Stomach smooth muscle (tissue), 2 donors: ENCODE data around the gene USP17L17.
"Not testable (repeated sequence)": the region's sequence is repeated elsewhere in the genome, so short reads cannot be mapped to it uniquely, and the experiment has no call there.

Experiments
- H3K27ac ChIP-seq: one replicate; pipeline ENCODE4 v1.7.0; 2013; ENCODE audit warnings: mild to moderate bottlenecking, low read length, inconsistent platforms
- H3K27me3 ChIP-seq, 2 donors: one replicate each; pipeline ENCODE4 v1.7.0; 2013; ENCODE audit warnings: low read length in 2 of 2; ENCODE audit not compliant: insufficient read depth in 2 of 2, control insufficient read depth in 1 of 2
- H3K36me3 ChIP-seq, 2 donors: one replicate each; pipeline ENCODE4 v1.7.0; 2013; ENCODE audit warnings: low read length in 2 of 2; ENCODE audit not compliant: control insufficient read depth in 2 of 2, insufficient read depth in 2 of 2
- H3K4me1 ChIP-seq: one replicate; pipeline ENCODE4 v1.7.0; 2013; ENCODE audit warnings: low read length; ENCODE audit not compliant: control insufficient read depth, insufficient read depth
- H3K4me3 ChIP-seq, 2 donors: one replicate each; pipeline ENCODE4 v1.7.0; 2013; ENCODE audit warnings: low read length in 2 of 2
- H3K9ac ChIP-seq, 2 donors: one replicate each; pipeline ENCODE4 v1.7.0; 2013; ENCODE audit warnings: low read length in 2 of 2, mild to moderate bottlenecking in 1 of 2
- H3K9me3 ChIP-seq, 2 donors: one replicate each; pipeline ENCODE4 v1.7.0; 2013; ENCODE audit warnings: low read length in 2 of 2; ENCODE audit not compliant: control insufficient read depth in 2 of 2
- donor health status: healthy.
- donor health status: Pancreatic carcinoma.

The USP17L17 gene, protein sequence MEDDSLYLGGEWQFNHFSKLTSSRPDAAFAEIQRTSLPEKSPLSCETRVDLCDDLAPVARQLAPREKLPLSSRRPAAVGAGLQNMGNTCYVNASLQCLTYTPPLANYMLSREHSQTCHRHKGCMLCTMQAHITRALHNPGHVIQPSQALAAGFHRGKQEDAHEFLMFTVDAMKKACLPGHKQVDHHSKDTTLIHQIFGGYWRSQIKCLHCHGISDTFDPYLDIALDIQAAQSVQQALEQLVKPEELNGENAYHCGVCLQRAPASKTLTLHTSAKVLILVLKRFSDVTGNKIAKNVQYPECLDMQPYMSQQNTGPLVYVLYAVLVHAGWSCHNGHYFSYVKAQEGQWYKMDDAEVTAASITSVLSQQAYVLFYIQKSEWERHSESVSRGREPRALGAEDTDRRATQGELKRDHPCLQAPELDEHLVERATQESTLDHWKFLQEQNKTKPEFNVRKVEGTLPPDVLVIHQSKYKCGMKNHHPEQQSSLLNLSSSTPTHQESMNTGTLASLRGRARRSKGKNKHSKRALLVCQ

GRCh38 chr4:9243579-9243978, at the start of gene USP17L17:
TSS of gene USP17L17 (plus strand) at chr4:9243879. CDS start at chr4:9243879, 0 bp downstream.
- not testable (repeated sequence) for H3K4me3 ChIP-seq, H3K9me3 ChIP-seq, H3K36me3 ChIP-seq, H3K4me1 ChIP-seq, H3K27ac ChIP-seq, H3K9ac ChIP-seq, H3K27me3 ChIP-seq

DNA sequence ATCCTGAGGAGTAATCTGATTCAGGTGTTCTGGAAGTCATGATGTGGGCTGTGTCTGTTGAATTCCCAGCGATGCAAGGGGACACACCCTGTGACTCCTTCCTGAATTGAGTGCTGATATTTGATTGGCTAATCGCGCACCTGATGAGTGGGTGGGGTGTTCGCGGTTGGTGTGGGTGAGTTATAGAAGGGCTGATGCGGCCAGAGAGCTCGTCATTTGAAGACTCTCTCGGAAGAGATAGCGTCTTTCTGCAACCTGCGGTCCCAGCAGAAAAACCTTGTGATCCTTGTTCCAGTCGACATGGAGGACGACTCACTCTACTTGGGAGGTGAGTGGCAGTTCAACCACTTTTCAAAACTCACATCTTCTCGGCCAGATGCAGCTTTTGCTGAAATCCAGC, 33.3 kb upstream of the USP17L17 start, which contains the start of gene USP17L10:
USP17L10 (plus strand) TSS at position 301 of the 400 bp plus-strand sequence; CDS start at position 301, 0 bp downstream.
- H3K9ac ChIP-seq, H3K36me3 ChIP-seq, H3K27me3 ChIP-seq, H3K4me1 ChIP-seq, H3K9me3 ChIP-seq, H3K4me3 ChIP-seq, H3K27ac ChIP-seq: not testable (repeated sequence)

- H3K4me3 ChIP-seq, H3K4me1 ChIP-seq, H3K9me3 ChIP-seq, H3K36me3 ChIP-seq, H3K27me3 ChIP-seq, H3K9ac ChIP-seq, H3K27ac ChIP-seq: not testable (repeated sequence)
Measured at GRCh38 chr4:9214701-9215100, 29.0 kb upstream of the USP17L17 start.

DNA sequence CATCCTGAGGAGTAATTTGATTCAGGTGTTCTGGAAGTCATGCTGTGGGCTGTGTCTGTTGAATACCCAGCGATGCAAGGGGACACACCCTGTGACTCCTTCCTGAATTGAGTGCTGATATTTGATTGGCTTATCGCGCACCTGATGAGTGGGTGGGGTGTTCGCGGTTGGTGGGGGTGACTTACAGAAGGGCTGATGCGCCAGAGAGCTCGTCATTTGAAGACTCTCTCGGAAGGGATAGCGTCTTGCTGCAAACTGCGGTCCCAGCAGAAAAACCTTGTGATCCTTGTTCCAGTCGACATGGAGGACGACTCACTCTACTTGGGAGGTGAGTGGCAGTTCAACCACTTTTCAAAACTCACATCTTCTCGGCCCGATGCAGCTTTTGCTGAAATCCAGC, 28.6 kb upstream of the USP17L17 start, which contains the start of gene USP17L11:
USP17L11 (plus strand) TSS at position 301 of the 400 bp plus-strand sequence; CDS start at position 301, 0 bp downstream.
- not testable (repeated sequence) for H3K36me3 ChIP-seq, H3K27me3 ChIP-seq, H3K9ac ChIP-seq, H3K27ac ChIP-seq, H3K4me1 ChIP-seq, H3K4me3 ChIP-seq, H3K9me3 ChIP-seq

- H3K27me3 ChIP-seq, H3K4me3 ChIP-seq, H3K36me3 ChIP-seq, H3K9me3 ChIP-seq, H3K27ac ChIP-seq, H3K9ac ChIP-seq, H3K4me1 ChIP-seq: not testable (repeated sequence)
Measured at GRCh38 chr4:9219852-9220251, 23.8 kb upstream of the USP17L17 start, which contains the start of gene USP17L12. TSS of gene USP17L12 (plus strand) at chr4:9220152. CDS start at chr4:9220152, 0 bp downstream.

DNA sequence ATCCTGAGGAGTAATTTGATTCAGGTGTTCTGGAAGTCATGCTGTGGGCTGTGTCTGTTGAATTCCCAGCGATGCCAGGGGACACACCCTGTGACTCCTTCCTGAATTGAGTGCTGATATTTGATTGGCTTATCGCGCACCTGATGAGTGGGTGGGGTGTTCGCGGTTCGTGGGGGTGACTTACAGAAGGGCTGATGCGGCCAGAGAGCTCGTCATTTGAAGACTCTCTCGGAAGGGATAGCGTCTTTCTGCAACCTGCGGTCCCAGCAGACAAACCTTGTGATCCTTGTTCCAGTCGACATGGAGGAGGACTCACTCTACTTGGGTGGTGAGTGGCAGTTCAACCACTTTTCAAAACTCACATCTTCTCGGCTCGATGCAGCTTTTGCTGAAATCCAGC, 19.1 kb upstream of the USP17L17 start, which contains the start of gene USP17L13:
USP17L13 (plus strand) TSS at position 301 of the 400 bp plus-strand sequence; CDS start at position 301, 0 bp downstream.
- not testable (repeated sequence) for H3K4me1 ChIP-seq, H3K27me3 ChIP-seq, H3K4me3 ChIP-seq, H3K27ac ChIP-seq, H3K36me3 ChIP-seq, H3K9ac ChIP-seq, H3K9me3 ChIP-seq

- not testable (repeated sequence) for H3K27me3 ChIP-seq, H3K4me1 ChIP-seq, H3K9ac ChIP-seq, H3K4me3 ChIP-seq, H3K36me3 ChIP-seq, H3K9me3 ChIP-seq, H3K27ac ChIP-seq
Measured at GRCh38 chr4:9230249-9230648, 13.4 kb upstream of the USP17L17 start.

DNA sequence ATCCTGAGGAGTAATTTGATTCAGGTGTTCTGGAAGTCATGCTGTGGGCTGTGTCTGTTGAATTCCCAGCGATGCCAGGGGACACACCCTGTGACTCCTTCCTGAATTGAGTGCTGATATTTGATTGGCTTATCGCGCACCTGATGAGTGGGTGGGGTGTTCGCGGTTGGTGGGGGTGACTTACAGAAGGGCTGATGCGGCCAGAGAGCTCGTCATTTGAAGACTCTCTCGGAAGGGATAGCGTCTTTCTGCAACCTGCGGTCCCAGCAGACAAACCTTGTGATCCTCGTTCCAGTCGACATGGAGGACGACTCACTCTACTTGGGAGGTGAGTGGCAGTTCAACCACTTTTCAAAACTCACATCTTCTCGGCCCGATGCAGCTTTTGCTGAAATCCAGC, 9.6 kb upstream of the USP17L17 start, which contains the start of gene USP17L15:
USP17L15 (plus strand) TSS at position 301 of the 400 bp plus-strand sequence; CDS start at position 301, 0 bp downstream.
- H3K9ac ChIP-seq, H3K27ac ChIP-seq, H3K4me1 ChIP-seq, H3K36me3 ChIP-seq, H3K4me3 ChIP-seq, H3K27me3 ChIP-seq, H3K9me3 ChIP-seq: not testable (repeated sequence)

DNA sequence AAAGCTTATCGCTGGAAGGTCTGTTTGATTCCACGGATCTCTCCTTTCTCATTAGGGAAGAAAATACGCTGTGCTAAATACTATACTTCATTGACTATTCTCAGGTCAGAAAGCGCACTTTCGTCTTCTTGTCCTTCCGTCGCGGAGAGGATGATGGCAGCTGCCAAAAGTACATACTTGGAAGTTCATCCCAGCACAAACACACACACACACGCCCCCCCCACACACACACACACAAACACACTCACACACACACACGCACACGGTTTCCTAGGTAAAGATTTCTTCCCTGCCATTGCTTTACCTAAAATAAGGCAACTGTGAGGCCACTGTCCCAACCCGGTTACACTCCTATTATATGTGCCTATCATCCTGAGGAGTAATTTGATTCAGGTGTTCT, 5.2 kb upstream of the USP17L17 start:
- H3K9me3 ChIP-seq, H3K27ac ChIP-seq, H3K36me3 ChIP-seq, H3K4me1 ChIP-seq, H3K27me3 ChIP-seq, H3K9ac ChIP-seq, H3K4me3 ChIP-seq: not testable (repeated sequence)

- H3K9me3 ChIP-seq, H3K36me3 ChIP-seq, H3K27me3 ChIP-seq, H3K27ac ChIP-seq, H3K4me1 ChIP-seq, H3K4me3 ChIP-seq, H3K9ac ChIP-seq: not testable (repeated sequence)
Measured at GRCh38 chr4:9247953-9248680, 4.4 kb downstream of the USP17L17 start, which contains the start of gene USP17L18. TSS of gene USP17L18 (plus strand) at chr4:9248630. CDS start at chr4:9248630, 0 bp downstream.
